HL-60 (cell line): Measurements from ENCODE around the gene KAT8.

Experiments used
- CTCF ChIP-seq: IDR thresholded peaks from one replicate; pipeline ENCODE4 v1.5.1; 2011; ENCODE audit warnings: low read length, control low read depth, inconsistent platforms; ENCODE audit not compliant: insufficient read depth
- GABPA ChIP-seq: IDR thresholded peaks from 2 replicates; pipeline ENCODE4 v1.6.1; 2012; ENCODE audit warnings: low read depth
- SPI1 ChIP-seq: IDR thresholded peaks from 2 replicates; pipeline ENCODE4 v1.6.1; 2012; ENCODE audit warnings: low read depth, mild to moderate bottlenecking, borderline replicate concordance

- TF ChIP-seq CTCF, result no peak
- no peak for TF ChIP-seq GABPA
- no peak for TF ChIP-seq SPI1
These were observed 32.1 kb upstream of the KAT8 start for GRCh38 chr16:31085411-31085810.
